Kidney (tissue), 14 donors: ENCODE measurements around the gene PHAF1. TPM values are rescaled to one million over a fixed set of nuclear protein-coding genes. Genes with fewer than 3 reads are reported as not detected.
A peak's percentile ranks its signal among the peaks of the same experiment; 100 is the strongest.

ENCODE experiments used
- DNase-seq, 5 donors: peaks; one replicate each; pipeline ENCODE4 v3.0.0-alpha.2; 2013 to 2020
- FAIRE-seq: peaks from 2 replicates; lab custom pipeline; 2012; peaks lifted over from hg19 to GRCh38; lab: Jason Lieb, UNC
- H3K27ac ChIP-seq, 2 donors: one replicate each; pipeline ENCODE4 v1.7.0; 2013; ENCODE audit warnings: low read depth in 2 of 2, low read length in 2 of 2, inconsistent platforms in 1 of 2
- H3K27me3 ChIP-seq: one replicate; pipeline ENCODE4 v1.7.1; 2013; ENCODE audit warnings: low read length, inconsistent platforms; ENCODE audit not compliant: control insufficient read depth, insufficient read depth
- H3K36me3 ChIP-seq, 3 donors: one replicate each; pipeline versions ENCODE4 v1.7.0 to v1.7.1; 2013; ENCODE audit warnings: low read length in 3 of 3, control low read depth in 1 of 3, inconsistent platforms in 1 of 3; ENCODE audit not compliant: insufficient read depth in 3 of 3, control insufficient read depth in 2 of 3
- H3K4me1 ChIP-seq, 3 donors: one replicate each; pipeline versions ENCODE4 v1.7.0 to v1.7.1; 2013; ENCODE audit warnings: low read length in 3 of 3, inconsistent platforms in 1 of 3, low read depth in 1 of 3; ENCODE audit not compliant: control insufficient read depth in 2 of 3, insufficient read depth in 2 of 3
- H3K4me3 ChIP-seq, 3 donors: one replicate each; pipeline versions ENCODE4 v1.7.0 to v1.8.1; 2013; ENCODE audit warnings: low read length in 3 of 3, control low read depth in 1 of 3, inconsistent platforms in 1 of 3
- H3K9ac ChIP-seq, 3 donors: one replicate each; pipeline versions ENCODE4 v1.7.0 to v1.7.1; 2013; ENCODE audit warnings: low read length in 3 of 3, control low read depth in 1 of 3, inconsistent platforms in 1 of 3
- H3K9me3 ChIP-seq, 3 donors: one replicate each; pipeline versions ENCODE4 v1.7.0 to v1.7.1; 2013; ENCODE audit warnings: low read length in 3 of 3, control low read depth in 1 of 3, inconsistent platforms in 1 of 3; ENCODE audit not compliant: control insufficient read depth in 2 of 3, insufficient read depth in 1 of 3
- CTCF ChIP-seq: IDR thresholded peaks from 3 replicates; pipeline ENCODE4 v1.5.1; 2012; ENCODE audit warnings: mild to moderate bottlenecking, moderate library complexity, borderline replicate concordance; ENCODE audit not compliant: insufficient read depth; ENCODE audit errors: extremely low read depth
- intact Hi-C: fragments of 100-400 bp; cut with DNase I; formaldehyde crosslinking; loops from one replicate; pipeline ENCODE4 v1.11.1; 2022
- polyA plus RNA-seq: library from polyadenylated mRNA; stranded (reverse); fragments of 350-450 nt; fragmentation: Illumina TruSeq; extraction: RNeasy Lipid Tissue Mini Kit (QIAGEN cat#74804); gene quantifications from one replicate; pipeline ENCODE4 v1.2.3, GENCODE V29; 2014; ENCODE audit warnings: low read depth, low replicate concordance; ENCODE audit not compliant: insufficient read depth
- total RNA-seq: library from RNA; stranded (reverse); fragmentation: NEBNext Ultra II Directional; extraction: Animal tissue kit (Norgen Biotek cat#: 25700); gene quantifications from one replicate; pipeline ENCODE4 v1.2.1, GENCODE V29; 2021
- donor health status: control.
- donor health status: control.
- donor health status: control.
- donor health status: control.
- donor health status: control.
- donor health status: DM: yes; HTN: yes; CAD: no.
- donor health status: Normal renal cell carcinoma (clear cell type).

Gene PHAF1
- total and polyA plus RNA-seq, 2 donors from 2014 or later, result 14.3 to 16.9 TPM

- no peaks in the 10 kb centered on the region for H3K9me3 ChIP-seq
- H3K9ac ChIP-seq, result no peak overlapping the region
- peak overlapping the region in 1 of 2 donors; percentile 69 for H3K27ac ChIP-seq
- no peak for TF ChIP-seq CTCF
- DNase-seq (no peak), FAIRE-seq (no peak)
- peaks cover 0 to 16% (median 14%) of the 10 kb centered on the region in 3 donors for H3K4me1 ChIP-seq
- intact Hi-C loops, result no loop called here
- no peak overlapping the region for H3K4me3 ChIP-seq
- no peaks in the 10 kb centered on the region for H3K27me3 ChIP-seq
- H3K36me3 ChIP-seq, result no peaks in the 10 kb centered on the region
Observed at GRCh38 chr16:67104845-67105244, 4.9 kb upstream of the PHAF1 start.

GRCh38 chr16:67105246-67105645 is 4.5 kb upstream of the PHAF1 start:
- H3K4me3 ChIP-seq, result no peak overlapping the region
- no peaks in the 10 kb centered on the region for H3K27me3 ChIP-seq
- H3K4me1 ChIP-seq, result peaks cover 0 to 16% (median 14%) of the 10 kb centered on the region in 3 donors
- no peaks in the 10 kb centered on the region for H3K9me3 ChIP-seq
- no peak for DNase-seq
- TF ChIP-seq CTCF, result no peak
- intact Hi-C loops, result no loop called here
- H3K9ac ChIP-seq, result no peak overlapping the region
- no peaks in the 10 kb centered on the region for H3K36me3 ChIP-seq
- FAIRE-seq, result no peak
- peak overlapping the region in 1 of 2 donors; percentile 69 for H3K27ac ChIP-seq

GRCh38 chr16:67105881-67106280 is 3.9 kb upstream of the PHAF1 start:
- TF ChIP-seq CTCF, result no peak
- Histone ChIP-seq H3K27ac (peak overlapping the region; percentile 7 to 89), H3K9me3 (no peaks in the 10 kb centered on the region), H3K27me3 (no peaks in the 10 kb centered on the region), H3K4me1 (peaks cover 0 to 19% (median 14%) of the 10 kb centered on the region in 3 donors), H3K9ac (peak overlapping the region in 1 of 3 donors; percentile 9), H3K36me3 (no peaks in the 10 kb centered on the region), H3K4me3 (no peak overlapping the region)
- peak; percentile 29 for FAIRE-seq
- intact Hi-C loops, result no loop called here
- DNase-seq, result no peak

GRCh38 chr16:67108489-67108888 is 1.3 kb upstream of the PHAF1 start:
- H3K4me3 ChIP-seq, result no peak overlapping the region
- FAIRE-seq, result no peak

More at GRCh38 chr16:67108489-67108888, 1.3 kb upstream of the PHAF1 start:
- Histone ChIP-seq H3K27me3 (no peaks in the 10 kb centered on the region), H3K27ac (no peak overlapping the region), H3K4me1 (peaks cover 0 to 27% (median 20%) of the 10 kb centered on the region in 3 donors), H3K36me3 (no peaks in the 10 kb centered on the region), H3K9ac (no peak overlapping the region), H3K9me3 (no peaks in the 10 kb centered on the region)
- no peak for DNase-seq
- intact Hi-C loops, result no loop called here
- TF ChIP-seq CTCF, result no peak
